H1 (cell line): ENCODE data around the gene PCCA. TPM values are rescaled to one million over a fixed set of nuclear protein-coding genes. Genes with fewer than 3 reads are reported as not detected.

ENCODE experiments used
- polyA plus RNA-seq, 7 experiments: library from polyadenylated mRNA; depleted of rRNA in 3 of 7; stranded (reverse) in 5 of 7; unstranded in 2 of 7; fragments of >200 nt in 5 of 7; fragments of 200-250 nt in 2 of 7; gene quantifications; 1 replicate in 5 of 7; 2 replicates in 1 of 7; 4 replicates in 1 of 7; pipeline versions ENCODE4 v1.2.1 to v1.2.3, GENCODE V29; 2011 to 2013; ENCODE audit warnings: missing spikeins in 2 of 7, mixed read lengths in 2 of 7
- total RNA-seq: library from RNA; stranded (reverse); fragmentation: NEBNext Ultra II Directional; extraction: Animal tissue kit (Norgen Biotek cat#: 25700); gene quantifications from 2 replicates; pipeline ENCODE4 v1.2.1, GENCODE V29; 2021
- TF ChIP-seq, protein P1 (sequence below): fragments of 300-600 bp; sonication (generic); IDR thresholded peaks from 2 replicates; pipeline ENCODE4 v1.7.1; 2012; ENCODE audit warnings: low read length, moderate library complexity, mild to moderate bottlenecking, inconsistent platforms; ENCODE audit not compliant: insufficient replicate concordance

PCCA gene
- total and polyA plus RNA-seq, 2 of the 8 experiments (the other 6 are each of a cell fraction or from before 2014, with no cell fraction given) = 18.4 to 49.8 TPM

DNA sequence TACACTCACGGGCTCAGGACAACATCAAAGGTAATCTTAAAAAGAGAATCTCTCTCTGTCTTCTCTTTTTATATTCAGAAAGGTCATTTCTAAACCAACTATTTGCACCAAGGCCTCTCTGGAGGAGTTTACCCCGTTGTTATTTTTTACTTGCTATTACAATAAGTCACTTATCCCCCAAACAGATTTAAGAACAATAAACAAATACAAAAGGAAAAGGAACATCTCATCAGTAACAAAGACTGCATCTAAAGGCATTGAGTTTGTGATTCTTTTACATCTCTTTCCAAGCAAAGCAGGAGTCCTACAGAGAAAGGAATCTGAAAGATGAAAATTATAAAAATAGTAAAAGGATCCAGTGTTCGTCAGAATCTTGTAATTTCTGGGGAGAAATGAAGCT lies 424.3 kb downstream of the PCCA start (continued):
- TF ChIP-seq, protein P1, sequence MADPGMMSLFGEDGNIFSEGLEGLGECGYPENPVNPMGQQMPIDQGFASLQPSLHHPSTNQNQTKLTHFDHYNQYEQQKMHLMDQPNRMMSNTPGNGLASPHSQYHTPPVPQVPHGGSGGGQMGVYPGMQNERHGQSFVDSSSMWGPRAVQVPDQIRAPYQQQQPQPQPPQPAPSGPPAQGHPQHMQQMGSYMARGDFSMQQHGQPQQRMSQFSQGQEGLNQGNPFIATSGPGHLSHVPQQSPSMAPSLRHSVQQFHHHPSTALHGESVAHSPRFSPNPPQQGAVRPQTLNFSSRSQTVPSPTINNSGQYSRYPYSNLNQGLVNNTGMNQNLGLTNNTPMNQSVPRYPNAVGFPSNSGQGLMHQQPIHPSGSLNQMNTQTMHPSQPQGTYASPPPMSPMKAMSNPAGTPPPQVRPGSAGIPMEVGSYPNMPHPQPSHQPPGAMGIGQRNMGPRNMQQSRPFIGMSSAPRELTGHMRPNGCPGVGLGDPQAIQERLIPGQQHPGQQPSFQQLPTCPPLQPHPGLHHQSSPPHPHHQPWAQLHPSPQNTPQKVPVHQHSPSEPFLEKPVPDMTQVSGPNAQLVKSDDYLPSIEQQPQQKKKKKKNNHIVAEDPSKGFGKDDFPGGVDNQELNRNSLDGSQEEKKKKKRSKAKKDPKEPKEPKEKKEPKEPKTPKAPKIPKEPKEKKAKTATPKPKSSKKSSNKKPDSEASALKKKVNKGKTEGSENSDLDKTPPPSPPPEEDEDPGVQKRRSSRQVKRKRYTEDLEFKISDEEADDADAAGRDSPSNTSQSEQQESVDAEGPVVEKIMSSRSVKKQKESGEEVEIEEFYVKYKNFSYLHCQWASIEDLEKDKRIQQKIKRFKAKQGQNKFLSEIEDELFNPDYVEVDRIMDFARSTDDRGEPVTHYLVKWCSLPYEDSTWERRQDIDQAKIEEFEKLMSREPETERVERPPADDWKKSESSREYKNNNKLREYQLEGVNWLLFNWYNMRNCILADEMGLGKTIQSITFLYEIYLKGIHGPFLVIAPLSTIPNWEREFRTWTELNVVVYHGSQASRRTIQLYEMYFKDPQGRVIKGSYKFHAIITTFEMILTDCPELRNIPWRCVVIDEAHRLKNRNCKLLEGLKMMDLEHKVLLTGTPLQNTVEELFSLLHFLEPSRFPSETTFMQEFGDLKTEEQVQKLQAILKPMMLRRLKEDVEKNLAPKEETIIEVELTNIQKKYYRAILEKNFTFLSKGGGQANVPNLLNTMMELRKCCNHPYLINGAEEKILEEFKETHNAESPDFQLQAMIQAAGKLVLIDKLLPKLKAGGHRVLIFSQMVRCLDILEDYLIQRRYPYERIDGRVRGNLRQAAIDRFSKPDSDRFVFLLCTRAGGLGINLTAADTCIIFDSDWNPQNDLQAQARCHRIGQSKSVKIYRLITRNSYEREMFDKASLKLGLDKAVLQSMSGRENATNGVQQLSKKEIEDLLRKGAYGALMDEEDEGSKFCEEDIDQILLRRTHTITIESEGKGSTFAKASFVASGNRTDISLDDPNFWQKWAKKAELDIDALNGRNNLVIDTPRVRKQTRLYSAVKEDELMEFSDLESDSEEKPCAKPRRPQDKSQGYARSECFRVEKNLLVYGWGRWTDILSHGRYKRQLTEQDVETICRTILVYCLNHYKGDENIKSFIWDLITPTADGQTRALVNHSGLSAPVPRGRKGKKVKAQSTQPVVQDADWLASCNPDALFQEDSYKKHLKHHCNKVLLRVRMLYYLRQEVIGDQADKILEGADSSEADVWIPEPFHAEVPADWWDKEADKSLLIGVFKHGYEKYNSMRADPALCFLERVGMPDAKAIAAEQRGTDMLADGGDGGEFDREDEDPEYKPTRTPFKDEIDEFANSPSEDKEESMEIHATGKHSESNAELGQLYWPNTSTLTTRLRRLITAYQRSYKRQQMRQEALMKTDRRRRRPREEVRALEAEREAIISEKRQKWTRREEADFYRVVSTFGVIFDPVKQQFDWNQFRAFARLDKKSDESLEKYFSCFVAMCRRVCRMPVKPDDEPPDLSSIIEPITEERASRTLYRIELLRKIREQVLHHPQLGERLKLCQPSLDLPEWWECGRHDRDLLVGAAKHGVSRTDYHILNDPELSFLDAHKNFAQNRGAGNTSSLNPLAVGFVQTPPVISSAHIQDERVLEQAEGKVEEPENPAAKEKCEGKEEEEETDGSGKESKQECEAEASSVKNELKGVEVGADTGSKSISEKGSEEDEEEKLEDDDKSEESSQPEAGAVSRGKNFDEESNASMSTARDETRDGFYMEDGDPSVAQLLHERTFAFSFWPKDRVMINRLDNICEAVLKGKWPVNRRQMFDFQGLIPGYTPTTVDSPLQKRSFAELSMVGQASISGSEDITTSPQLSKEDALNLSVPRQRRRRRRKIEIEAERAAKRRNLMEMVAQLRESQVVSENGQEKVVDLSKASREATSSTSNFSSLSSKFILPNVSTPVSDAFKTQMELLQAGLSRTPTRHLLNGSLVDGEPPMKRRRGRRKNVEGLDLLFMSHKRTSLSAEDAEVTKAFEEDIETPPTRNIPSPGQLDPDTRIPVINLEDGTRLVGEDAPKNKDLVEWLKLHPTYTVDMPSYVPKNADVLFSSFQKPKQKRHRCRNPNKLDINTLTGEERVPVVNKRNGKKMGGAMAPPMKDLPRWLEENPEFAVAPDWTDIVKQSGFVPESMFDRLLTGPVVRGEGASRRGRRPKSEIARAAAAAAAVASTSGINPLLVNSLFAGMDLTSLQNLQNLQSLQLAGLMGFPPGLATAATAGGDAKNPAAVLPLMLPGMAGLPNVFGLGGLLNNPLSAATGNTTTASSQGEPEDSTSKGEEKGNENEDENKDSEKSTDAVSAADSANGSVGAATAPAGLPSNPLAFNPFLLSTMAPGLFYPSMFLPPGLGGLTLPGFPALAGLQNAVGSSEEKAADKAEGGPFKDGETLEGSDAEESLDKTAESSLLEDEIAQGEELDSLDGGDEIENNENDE = no peak
- TF ChIP-seq, all 59 proteins: peak for 0
